GM19193 (cell line): ENCODE measurements around the gene CDH4.

Source experiments
- POLR2A ChIP-seq: IDR thresholded peaks from 4 replicates; pipeline ENCODE4 v1.6.1; 2011; ENCODE audit not compliant: insufficient read depth, insufficient read length; ENCODE audit errors: extremely low read depth

The CDH4 gene

DNA sequence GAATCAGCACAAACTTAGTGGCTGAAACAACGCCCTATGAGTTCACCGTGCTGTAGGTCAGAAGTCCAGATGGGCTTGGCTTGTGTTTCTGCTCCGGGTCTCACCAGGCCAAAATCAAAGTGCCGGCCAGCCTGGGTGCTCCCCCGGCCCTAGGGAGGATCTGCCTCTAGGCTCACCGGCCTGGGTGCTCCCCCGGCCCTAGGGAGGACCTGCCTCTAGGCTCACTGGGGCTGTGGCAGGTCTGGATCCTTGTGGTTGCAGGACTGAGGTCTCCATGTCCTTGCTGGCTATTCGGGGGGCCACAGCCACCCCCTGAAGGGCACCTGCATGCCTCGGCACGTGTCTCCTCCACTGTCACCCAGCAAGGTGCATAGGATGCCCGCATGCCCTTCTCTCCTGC, 597.3 kb downstream of the CDH4 start:
- TF ChIP-seq POLR2A: no peak

DNA sequence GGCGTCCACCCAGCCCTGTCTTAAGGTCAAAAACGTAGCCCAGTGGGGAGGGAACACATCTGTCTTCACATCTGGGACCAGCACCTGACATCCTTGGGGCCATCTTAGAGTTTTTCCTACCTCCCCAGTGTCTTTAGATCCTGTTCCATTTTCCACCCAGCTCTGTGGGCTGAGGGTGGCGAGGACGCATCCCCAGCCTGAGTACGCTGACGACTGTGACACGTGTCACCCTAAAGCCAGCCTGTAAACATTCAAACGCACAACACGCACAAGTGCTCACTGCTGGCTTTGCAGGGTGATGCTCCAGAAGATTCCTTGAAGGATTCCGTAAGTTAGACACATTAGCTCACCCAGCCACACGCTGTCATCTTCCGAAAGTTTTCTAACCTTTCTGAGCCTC, 597.8 kb downstream of the CDH4 start:
- TF ChIP-seq POLR2A: no peak

DNA sequence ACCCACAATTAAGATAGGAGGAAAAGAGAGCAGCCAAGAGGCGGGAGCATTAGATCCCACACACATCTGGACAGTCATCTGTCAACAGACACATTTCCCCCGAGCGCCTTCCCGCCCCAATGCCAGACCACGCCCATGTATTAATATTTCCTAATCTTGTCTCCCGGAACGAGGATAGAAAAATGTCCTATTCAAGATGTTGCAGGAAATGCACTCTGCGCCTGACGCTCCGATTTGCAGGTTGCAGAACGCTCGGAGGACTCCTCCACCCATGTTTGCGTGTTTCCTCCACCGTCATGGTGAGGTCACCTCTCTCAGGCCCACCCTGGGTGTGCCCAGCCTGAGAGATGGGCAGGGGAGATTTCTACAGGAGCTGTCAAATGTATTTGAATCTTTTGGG, 598.4 kb downstream of the CDH4 start:
- TF ChIP-seq POLR2A: no peak

DNA sequence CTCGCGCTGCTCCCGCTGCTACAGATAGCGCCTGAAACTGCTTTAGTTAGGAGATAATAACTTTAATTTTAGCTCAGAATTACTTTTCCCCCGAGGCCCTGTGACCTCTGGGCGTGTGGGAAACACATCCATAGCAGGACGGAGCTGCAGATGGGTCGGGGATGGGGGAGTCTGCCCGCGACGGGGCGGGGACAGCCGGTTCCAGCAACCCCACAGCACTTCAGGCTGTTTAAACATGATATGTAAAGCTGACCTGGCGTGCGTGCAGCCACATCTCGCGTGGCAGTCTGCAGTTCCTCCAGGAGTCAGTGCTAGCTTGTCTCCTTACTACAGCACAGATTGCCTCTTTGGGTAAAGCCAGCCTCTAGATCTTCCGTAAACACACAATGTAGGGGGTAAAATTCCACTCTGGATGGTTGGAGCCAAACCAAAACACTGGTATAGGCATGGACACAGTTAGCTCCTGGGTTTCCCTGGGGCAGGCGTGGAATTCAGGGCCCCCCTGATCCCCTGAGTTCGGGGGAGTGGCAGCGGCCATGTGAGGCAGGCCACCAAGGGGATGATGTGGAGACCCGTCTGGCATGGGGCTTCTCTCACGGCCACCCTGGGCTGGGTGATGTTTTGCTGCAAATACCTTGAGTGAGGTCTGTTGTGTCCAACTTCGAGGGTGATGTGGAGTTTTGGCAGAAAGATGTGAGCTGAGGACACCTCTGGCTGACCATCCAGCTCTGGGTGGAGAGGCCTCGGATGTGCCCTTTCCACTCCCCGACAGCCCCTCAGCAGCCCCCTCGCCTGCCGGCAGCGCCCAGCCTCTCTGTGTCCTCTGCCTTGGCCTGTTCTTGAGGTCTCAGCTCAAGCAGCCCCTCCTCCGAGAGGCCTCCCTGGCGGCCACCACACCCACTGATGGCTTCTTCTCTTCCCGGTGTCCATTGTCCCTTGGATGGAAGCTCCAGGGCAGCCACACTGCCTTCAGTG, 599.2 kb downstream of the CDH4 start:
- TF ChIP-seq POLR2A: no peak

DNA sequence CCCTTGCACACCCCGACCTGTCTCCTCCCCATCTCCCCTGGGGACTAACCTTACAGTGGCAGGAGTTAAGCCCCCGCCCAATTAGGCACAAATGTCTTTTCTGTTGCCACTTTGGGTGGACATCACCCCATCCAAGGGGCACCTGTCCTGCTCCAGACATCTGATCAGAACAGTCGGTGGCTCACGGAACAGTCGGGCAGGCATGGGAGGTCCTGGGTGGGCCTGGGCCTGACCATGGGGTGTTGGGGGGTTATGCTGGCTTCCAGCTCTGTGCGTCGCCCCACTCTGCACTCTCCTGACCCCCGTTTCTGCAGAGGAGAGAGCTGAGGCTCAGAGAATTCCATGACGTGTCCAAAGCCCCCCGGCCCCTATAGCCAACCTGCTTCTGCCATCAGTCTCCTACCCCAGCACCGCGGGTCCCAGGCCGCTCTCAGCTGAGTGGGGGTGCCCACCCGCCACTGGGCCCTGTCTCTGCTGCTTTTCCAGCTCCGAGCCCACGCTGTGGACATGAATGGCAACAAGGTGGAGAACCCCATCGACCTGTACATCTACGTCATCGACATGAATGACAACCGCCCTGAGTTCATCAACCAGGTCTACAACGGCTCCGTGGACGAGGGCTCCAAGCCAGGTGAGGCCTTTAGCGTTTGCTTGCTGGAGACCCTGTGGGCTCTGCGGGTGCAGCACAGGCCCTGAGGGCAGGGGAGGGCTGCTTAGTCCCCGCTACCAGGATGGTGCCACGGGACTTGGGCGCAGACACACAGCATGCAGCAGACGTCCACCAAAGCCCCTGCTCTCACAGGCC, 600.4 kb downstream of the CDH4 start:
- TF ChIP-seq POLR2A: no peak

DNA sequence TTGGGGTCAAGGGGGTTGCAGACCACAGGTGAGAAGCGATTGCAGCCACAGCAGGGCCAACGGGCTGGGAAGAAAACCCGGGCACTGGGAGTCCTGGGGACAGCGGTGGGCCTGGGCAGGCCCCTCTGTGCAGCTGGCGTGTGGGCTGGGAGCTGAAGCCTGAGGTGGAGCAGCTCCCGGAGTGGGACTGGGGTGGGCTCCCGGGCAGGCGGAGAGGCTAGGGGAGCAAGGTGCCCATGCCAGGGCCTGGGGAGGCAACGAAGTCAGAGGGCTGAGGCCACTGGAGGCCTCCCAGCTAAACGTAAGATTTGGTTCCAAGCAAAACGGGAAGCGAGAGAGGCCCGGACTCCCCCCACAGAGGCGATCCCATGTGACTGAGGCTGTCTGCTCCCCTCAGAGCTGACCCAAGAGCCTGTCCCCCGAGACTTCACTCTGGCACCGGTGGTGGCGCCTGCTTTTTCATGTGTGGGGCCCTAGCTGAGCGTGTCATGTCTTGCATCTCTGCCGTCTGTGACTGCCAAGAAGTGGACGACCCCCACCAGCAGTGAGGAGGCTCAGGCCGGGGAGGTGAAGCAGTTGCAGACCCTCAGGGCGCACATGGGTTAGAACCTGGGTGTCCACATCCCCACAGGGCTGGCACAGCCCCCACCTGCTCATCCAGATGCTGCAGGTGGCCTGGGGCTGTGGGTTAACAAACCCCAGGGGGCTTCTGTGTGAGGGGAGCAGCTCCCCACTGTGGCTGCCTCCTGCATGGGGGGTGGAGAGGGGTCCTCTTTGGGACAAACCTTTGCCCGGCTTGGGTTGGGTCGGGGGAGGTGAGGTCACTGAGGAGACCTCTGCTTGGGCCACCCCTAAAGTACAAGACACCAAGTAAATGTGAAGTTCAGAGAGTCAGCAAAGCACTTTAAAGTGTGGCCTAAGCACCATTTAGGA, 601.3 kb downstream of the CDH4 start:
- TF ChIP-seq POLR2A: no peak

DNA sequence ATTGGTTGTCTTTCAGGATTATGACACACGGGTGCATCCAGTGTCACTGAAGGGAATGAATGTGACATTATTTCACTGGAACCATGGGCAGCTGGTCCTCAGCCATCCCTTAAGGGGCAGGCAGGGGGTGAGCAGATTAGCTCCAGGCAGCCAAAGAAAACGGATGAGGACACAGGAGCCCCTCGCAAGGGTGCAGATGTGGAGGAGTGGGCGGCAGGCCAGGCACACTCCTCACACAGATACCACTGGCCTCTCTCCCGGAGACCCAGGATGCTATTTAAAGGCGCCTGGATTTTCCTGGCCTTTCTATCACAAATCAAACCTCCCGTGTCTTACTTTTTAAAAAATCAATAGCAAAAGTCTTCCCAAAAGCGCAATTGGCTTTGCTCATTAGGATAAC, 603.2 kb downstream of the CDH4 start:
- TF ChIP-seq POLR2A: no peak

DNA sequence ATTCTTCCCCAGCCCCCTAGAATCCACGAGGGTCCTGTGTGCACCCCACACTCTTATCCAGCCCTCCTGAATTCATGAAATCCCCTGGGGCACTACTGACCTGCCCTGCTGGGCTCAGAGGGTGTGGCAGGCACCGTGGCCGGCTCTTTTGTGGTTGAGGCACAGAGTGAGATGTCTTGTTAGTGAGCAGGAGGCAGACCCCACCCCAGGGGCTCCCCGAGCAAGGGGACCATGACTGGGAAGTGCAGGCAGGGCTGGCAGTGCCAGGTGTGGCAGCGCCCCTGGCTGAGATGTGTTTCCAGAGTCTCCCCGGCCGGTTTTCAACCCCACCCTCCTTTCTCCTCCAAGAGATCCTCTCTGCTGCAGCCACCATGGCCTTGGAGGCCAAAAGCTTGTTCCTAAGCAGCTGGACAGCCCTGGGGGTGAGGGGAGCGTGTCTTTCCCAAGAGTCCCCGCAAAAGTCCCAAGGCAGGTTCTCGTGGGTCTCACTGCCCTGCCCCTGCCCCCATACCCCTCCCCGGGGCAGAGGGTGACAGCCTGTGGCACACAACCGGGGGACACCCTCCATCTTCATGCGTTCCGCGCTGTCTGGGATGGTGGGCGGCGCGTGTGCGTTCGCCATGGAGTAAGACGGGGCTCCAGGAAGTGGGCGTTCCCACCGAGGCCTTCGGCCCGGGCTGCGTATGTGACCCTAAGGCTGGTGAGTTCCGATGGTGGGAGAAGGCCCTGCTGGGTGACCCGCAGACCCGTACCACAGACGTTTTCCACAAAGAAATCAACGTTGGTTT, 604.8 kb downstream of the CDH4 start:
- no peak for TF ChIP-seq POLR2A

DNA sequence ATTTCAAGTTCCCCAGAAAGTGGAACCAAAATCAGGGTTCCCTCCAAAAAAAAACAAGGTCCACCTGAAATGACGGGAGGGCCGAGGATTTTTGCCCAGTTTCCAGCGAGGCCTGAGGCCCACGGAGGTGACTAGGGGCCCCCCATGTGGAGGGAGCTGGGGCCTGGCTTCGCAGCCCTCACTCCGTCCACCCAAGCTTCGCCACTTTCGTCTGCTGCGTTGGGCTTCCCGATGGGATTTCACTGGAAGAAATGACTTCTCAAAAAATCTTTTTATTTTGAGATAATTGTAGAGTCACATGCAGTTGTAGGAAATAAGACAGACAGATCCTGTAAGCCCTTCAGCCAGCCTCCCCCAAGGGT, 605.3 kb downstream of the CDH4 start:
- TF ChIP-seq POLR2A: no peak

DNA sequence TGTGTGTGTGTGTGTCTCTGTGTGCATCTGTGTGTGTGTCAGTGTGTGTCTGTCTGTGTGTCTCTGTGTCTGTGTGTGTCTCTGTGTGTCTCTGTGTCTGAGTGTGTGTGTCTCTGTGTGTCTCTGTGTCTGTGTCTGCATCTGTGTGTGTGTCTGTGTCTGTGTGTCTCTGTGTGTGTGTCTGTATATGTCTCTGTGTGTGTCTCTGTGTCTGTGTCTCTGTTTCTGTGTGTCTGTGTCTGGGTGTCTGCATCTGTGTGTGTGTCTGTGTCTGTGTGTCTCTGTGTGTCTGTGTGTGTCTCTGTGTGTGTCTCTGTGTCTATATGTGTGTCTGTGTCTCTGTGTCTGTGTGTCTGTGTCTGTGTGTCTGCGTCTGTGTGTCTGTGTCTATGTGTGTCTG, 605.8 kb downstream of the CDH4 start:
- TF ChIP-seq POLR2A: no peak

DNA sequence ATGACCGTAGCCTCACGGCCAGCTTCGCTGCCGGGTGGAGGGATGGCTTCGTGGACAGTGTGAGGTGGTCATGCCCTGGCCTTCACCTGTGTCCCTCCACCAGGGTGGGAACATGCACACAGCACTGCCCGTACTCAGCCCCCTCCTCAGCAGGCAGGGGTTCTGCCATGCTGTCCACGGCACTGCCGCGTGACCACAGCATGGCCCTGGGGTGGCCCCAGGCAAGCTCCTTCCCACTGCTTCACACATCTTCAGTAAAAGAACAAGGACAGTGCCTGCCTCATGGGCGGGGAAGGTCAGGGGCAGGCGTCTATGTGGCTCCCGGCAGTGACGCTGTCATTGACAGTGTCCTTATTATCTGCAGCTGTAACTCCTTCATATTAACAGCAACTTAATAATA, 607.7 kb downstream of the CDH4 start:
- TF ChIP-seq POLR2A: no peak

DNA sequence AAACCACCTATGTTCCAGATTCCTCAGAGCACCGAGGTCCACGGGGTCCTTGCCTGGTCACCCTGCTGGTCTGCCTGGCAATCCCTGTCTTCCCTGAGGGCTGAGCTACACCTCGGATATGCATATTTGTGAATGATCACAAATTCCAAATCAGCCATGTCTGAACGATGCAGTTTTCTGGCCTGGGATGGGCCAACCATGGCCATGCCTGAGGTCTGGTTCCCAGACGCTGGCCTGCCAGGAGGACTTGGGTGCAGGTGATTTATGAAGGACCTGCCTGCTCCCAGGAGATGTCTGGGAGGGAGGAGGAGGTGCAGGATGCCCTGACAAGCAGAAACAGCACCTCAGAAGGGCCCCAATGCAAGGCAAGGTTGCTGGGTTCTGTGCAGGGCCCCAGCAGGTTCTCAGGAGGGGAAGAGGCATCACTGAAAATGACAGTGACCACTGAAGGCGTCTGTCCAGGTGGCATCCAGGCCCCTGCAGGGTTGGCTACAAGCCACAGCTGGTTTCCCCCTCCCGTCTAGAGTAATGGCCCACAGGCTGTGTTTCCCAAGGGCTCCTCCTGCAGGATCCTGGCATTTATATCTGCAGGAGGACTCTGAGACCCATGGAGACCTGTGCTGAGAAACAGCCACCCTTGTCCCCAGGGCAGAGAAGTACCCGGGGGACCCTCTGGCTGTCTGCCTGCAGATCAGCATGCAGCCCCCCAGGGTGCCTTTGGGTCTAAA, 608.4 kb downstream of the CDH4 start:
- no peak for TF ChIP-seq POLR2A

DNA sequence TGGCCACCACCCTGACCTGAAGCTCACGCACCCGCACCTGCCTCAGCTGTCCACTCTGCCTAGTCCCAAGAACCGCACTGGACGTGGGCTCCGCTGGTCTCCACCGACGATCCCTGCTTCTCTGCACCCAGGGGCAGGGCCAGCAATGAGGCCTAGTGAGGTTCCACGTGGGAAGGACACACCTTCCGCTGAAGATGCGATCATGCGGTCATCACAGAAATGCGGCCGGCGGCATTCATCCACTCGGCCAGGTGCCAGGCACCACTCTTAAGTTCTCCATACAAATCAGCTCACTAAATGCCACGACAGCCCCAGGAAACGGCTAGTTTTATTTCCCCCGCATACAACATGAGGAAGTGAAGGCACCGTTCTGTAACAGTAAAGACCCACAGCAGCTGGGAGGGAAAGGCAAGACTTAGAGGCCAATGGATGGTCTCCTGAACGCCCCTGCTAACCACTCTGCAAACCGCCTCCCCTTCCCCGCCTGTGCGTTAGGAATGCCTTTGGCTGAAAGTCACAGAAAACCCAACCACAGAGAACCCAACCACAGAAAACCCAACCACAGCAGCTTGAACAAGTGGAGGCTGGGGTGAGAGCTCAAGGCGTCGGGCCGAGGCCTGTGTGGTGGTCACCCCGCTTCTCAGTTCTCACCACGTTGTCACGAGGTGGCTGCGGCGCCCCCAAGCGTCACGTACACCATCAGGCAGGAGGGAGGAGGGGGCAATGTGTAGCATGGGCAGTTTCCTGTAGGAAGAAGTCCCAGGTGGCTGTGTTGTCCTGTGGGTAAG, 609.2 kb downstream of the CDH4 start:
- TF ChIP-seq POLR2A: no peak
